WTC11 (cell line): ENCODE measurements around the gene ESX1. TPM values are rescaled to one million over a fixed set of nuclear protein-coding genes. Genes with fewer than 3 reads are reported as not detected.

Experiments
- ATAC-seq: fragments of 200-7000 bp; cut with Tn5 transposase; 2 replicates; pipeline ENCODE4 v1.10.0; 2021; ENCODE audit warnings: mild to moderate bottlenecking, moderate library complexity
- CTCF ChIA-PET: fragments of 300-600 bp; sonication (Branson Sonifier 250); formaldehyde crosslinking; loops from one replicate; lab custom pipeline; 2021; ENCODE audit warnings: antibody characterized with exemption; lab: Charles Lee
- POLR2A ChIA-PET: fragments of 350-600 bp; sonication (Branson Sonifier 250); formaldehyde crosslinking; loops from one replicate; lab custom pipeline; 2021; ENCODE audit warnings: antibody characterized with exemption; lab: Charles Lee
- DNase-seq: peaks from one replicate; pipeline ENCODE4 v3.0.0; 2021; ENCODE audit warnings: low spot score
- H3K27ac Mint-ChIP-seq: 2 replicates; pipeline ENCODE4 v1.8.0; 2021; ENCODE audit warnings: mixed read lengths
- H3K27me3 Mint-ChIP-seq: 2 replicates; pipeline ENCODE4 v1.8.0; 2021; ENCODE audit warnings: low read depth, mild to moderate bottlenecking, moderate library complexity, mixed read lengths
- H3K36me3 Mint-ChIP-seq: 2 replicates; pipeline ENCODE4 v1.8.0; 2021; ENCODE audit warnings: mixed read lengths
- H3K4me1 Mint-ChIP-seq: 2 replicates; pipeline ENCODE4 v1.8.0; 2022; ENCODE audit warnings: mixed read lengths
- H3K4me3 Mint-ChIP-seq: 2 replicates; pipeline ENCODE4 v1.8.0; 2021; ENCODE audit warnings: mild to moderate bottlenecking, moderate library complexity, mixed read lengths
- H3K9me3 Mint-ChIP-seq: 2 replicates; pipeline ENCODE4 v1.8.0; 2021; ENCODE audit warnings: mixed read lengths
- EMX1 ChIP-seq: fragments of 250-450 bp; sonication (Bioruptor Pico); IDR thresholded peaks from 2 replicates; pipeline ENCODE4 v1.8.0; 2021; ENCODE audit warnings: mild to moderate bottlenecking
- IRF2 ChIP-seq: sonication (generic); formaldehyde crosslinking; IDR thresholded peaks from 2 replicates; pipeline ENCODE4 v1.8.0; 2022; ENCODE audit warnings: low read depth, missing genetic modification reagents, borderline replicate concordance
- NFE2L1 ChIP-seq: sonication (generic); formaldehyde crosslinking; IDR thresholded peaks from 2 replicates; pipeline ENCODE4 v1.8.1; 2023; ENCODE audit warnings: missing genetic modification reagents
- SOX15 ChIP-seq: fragments of 250-450 bp; sonication (Bioruptor Pico); IDR thresholded peaks from 2 replicates; pipeline ENCODE4 v1.9.0; 2021; ENCODE audit warnings: mild to moderate bottlenecking
- SP1 ChIP-seq: sonication (generic); formaldehyde crosslinking; conservative IDR thresholded peaks from 2 replicates; pipeline ENCODE4 v1.8.1; 2022; ENCODE audit warnings: missing genetic modification reagents
- ZBTB21 ChIP-seq: sonication (generic); formaldehyde crosslinking; IDR thresholded peaks from 2 replicates; pipeline ENCODE4 v1.8.1; 2023; ENCODE audit warnings: mild to moderate bottlenecking, missing genetic modification reagents, borderline replicate concordance
- ZNF396 ChIP-seq: fragments of 250-450 bp; sonication (Bioruptor Pico); IDR thresholded peaks from 2 replicates; pipeline ENCODE4 v1.8.0; 2021; ENCODE audit warnings: mild to moderate bottlenecking, moderate library complexity, borderline replicate concordance
- total RNA-seq: library from RNA; stranded (reverse); gene quantifications from 3 replicates; pipeline ENCODE4 v1.2.3, GENCODE V29; 2021
- TF ChIP-seq, protein P1 (sequence below): sonication (generic); formaldehyde crosslinking; IDR thresholded peaks from 2 replicates; pipeline ENCODE4 v1.8.0; 2023; ENCODE audit warnings: mild to moderate bottlenecking, missing genetic modification reagents
- TF ChIP-seq, protein P2 (sequence below): sonication (generic); formaldehyde crosslinking; IDR thresholded peaks from 2 replicates; pipeline ENCODE4 v1.8.1; 2022; ENCODE audit warnings: low read depth, mild to moderate bottlenecking, moderate library complexity, missing genetic modification reagents, borderline replicate concordance
- TF ChIP-seq, protein P3 (sequence below): sonication (generic); formaldehyde crosslinking; IDR thresholded peaks from 2 replicates; pipeline ENCODE4 v1.8.1; 2023; ENCODE audit warnings: mild to moderate bottlenecking, missing genetic modification reagents, moderate library complexity
- TF ChIP-seq, protein P4 (sequence below): sonication (generic); formaldehyde crosslinking; IDR thresholded peaks from 2 replicates; pipeline ENCODE4 v1.8.0; 2022; ENCODE audit warnings: missing genetic modification reagents
- TF ChIP-seq, protein P5 (sequence below): sonication (generic); formaldehyde crosslinking; IDR thresholded peaks from 2 replicates; pipeline ENCODE4 v1.8.0; 2023; ENCODE audit warnings: missing genetic modification reagents, mild to moderate bottlenecking, borderline replicate concordance
- TF ChIP-seq, protein P6 (sequence below): sonication (generic); formaldehyde crosslinking; IDR thresholded peaks from 2 replicates; pipeline ENCODE4 v1.8.1; 2023; ENCODE audit warnings: mild to moderate bottlenecking, missing genetic modification reagents
- TF ChIP-seq, protein P7 (sequence below): sonication (generic); formaldehyde crosslinking; IDR thresholded peaks from 2 replicates; pipeline ENCODE4 v1.8.0; 2022; ENCODE audit warnings: mild to moderate bottlenecking, missing genetic modification reagents
- TF ChIP-seq, protein P8 (sequence below): sonication (generic); formaldehyde crosslinking; IDR thresholded peaks from 2 replicates; pipeline ENCODE4 v1.8.0; 2023; ENCODE audit warnings: missing genetic modification reagents
- TF ChIP-seq, protein P9 (sequence below): sonication (generic); formaldehyde crosslinking; conservative IDR thresholded peaks from 2 replicates; pipeline ENCODE4 v1.8.1; 2022; ENCODE audit warnings: mild to moderate bottlenecking, missing genetic modification reagents
- TF ChIP-seq, protein P10 (sequence below): sonication (generic); formaldehyde crosslinking; IDR thresholded peaks from 2 replicates; pipeline ENCODE4 v1.8.1; 2022; ENCODE audit warnings: mild to moderate bottlenecking, moderate library complexity, missing genetic modification reagents

Gene ESX1
- total RNA-seq, 1 experiment from 2014 or later = not detected

DNA sequence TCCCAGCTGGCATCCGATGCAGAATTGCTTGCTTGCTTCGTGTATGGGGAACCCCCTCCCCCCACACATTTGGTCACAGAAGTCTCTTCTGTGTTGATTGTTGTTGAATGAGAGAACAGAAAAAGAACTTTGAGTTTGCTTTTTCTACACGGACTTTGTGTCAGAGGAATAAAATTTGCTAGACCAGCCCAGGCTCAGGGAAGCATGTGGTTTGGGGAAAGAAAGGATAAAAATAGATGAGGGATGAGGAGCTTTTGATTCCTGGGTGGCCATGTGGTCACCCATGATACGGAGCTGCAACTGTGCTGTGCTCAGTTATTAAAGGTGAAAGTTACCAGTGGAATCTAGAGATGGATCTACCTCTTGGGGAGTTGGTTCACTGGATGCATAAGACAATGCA, 34.2 kb upstream of the ESX1 start:
- TF ChIP-seq, protein P1, sequence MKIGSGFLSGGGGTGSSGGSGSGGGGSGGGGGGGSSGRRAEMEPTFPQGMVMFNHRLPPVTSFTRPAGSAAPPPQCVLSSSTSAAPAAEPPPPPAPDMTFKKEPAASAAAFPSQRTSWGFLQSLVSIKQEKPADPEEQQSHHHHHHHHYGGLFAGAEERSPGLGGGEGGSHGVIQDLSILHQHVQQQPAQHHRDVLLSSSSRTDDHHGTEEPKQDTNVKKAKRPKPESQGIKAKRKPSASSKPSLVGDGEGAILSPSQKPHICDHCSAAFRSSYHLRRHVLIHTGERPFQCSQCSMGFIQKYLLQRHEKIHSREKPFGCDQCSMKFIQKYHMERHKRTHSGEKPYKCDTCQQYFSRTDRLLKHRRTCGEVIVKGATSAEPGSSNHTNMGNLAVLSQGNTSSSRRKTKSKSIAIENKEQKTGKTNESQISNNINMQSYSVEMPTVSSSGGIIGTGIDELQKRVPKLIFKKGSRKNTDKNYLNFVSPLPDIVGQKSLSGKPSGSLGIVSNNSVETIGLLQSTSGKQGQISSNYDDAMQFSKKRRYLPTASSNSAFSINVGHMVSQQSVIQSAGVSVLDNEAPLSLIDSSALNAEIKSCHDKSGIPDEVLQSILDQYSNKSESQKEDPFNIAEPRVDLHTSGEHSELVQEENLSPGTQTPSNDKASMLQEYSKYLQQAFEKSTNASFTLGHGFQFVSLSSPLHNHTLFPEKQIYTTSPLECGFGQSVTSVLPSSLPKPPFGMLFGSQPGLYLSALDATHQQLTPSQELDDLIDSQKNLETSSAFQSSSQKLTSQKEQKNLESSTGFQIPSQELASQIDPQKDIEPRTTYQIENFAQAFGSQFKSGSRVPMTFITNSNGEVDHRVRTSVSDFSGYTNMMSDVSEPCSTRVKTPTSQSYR = no peak
- TF ChIP-seq, protein P2, sequence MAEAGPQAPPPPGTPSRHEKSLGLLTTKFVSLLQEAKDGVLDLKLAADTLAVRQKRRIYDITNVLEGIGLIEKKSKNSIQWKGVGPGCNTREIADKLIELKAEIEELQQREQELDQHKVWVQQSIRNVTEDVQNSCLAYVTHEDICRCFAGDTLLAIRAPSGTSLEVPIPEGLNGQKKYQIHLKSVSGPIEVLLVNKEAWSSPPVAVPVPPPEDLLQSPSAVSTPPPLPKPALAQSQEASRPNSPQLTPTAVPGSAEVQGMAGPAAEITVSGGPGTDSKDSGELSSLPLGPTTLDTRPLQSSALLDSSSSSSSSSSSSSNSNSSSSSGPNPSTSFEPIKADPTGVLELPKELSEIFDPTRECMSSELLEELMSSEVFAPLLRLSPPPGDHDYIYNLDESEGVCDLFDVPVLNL (CRISPR knock-in tag) = no peak
- TF ChIP-seq, protein P3, sequence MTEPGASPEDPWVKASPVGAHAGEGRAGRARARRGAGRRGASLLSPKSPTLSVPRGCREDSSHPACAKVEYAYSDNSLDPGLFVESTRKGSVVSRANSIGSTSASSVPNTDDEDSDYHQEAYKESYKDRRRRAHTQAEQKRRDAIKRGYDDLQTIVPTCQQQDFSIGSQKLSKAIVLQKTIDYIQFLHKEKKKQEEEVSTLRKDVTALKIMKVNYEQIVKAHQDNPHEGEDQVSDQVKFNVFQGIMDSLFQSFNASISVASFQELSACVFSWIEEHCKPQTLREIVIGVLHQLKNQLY (CRISPR knock-in tag) = no peak
- TF ChIP-seq, protein P4, sequence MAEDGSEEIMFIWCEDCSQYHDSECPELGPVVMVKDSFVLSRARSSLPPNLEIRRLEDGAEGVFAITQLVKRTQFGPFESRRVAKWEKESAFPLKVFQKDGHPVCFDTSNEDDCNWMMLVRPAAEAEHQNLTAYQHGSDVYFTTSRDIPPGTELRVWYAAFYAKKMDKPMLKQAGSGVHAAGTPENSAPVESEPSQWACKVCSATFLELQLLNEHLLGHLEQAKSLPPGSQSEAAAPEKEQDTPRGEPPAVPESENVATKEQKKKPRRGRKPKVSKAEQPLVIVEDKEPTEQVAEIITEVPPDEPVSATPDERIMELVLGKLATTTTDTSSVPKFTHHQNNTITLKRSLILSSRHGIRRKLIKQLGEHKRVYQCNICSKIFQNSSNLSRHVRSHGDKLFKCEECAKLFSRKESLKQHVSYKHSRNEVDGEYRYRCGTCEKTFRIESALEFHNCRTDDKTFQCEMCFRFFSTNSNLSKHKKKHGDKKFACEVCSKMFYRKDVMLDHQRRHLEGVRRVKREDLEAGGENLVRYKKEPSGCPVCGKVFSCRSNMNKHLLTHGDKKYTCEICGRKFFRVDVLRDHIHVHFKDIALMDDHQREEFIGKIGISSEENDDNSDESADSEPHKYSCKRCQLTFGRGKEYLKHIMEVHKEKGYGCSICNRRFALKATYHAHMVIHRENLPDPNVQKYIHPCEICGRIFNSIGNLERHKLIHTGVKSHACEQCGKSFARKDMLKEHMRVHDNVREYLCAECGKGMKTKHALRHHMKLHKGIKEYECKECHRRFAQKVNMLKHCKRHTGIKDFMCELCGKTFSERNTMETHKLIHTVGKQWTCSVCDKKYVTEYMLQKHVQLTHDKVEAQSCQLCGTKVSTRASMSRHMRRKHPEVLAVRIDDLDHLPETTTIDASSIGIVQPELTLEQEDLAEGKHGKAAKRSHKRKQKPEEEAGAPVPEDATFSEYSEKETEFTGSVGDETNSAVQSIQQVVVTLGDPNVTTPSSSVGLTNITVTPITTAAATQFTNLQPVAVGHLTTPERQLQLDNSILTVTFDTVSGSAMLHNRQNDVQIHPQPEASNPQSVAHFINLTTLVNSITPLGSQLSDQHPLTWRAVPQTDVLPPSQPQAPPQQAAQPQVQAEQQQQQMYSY (CRISPR knock-in tag) = no peak
- TF ChIP-seq ZBTB21 (CRISPR knock-in tag) (no peak), SP1 (no peak), EMX1 (no peak), SOX15 (CRISPR knock-in tag) (no peak), ZNF396 (CRISPR knock-in tag) (no peak), NFE2L1 (CRISPR knock-in tag) (no peak), IRF2 (CRISPR knock-in tag) (no peak)
- TF ChIP-seq, protein P5, sequence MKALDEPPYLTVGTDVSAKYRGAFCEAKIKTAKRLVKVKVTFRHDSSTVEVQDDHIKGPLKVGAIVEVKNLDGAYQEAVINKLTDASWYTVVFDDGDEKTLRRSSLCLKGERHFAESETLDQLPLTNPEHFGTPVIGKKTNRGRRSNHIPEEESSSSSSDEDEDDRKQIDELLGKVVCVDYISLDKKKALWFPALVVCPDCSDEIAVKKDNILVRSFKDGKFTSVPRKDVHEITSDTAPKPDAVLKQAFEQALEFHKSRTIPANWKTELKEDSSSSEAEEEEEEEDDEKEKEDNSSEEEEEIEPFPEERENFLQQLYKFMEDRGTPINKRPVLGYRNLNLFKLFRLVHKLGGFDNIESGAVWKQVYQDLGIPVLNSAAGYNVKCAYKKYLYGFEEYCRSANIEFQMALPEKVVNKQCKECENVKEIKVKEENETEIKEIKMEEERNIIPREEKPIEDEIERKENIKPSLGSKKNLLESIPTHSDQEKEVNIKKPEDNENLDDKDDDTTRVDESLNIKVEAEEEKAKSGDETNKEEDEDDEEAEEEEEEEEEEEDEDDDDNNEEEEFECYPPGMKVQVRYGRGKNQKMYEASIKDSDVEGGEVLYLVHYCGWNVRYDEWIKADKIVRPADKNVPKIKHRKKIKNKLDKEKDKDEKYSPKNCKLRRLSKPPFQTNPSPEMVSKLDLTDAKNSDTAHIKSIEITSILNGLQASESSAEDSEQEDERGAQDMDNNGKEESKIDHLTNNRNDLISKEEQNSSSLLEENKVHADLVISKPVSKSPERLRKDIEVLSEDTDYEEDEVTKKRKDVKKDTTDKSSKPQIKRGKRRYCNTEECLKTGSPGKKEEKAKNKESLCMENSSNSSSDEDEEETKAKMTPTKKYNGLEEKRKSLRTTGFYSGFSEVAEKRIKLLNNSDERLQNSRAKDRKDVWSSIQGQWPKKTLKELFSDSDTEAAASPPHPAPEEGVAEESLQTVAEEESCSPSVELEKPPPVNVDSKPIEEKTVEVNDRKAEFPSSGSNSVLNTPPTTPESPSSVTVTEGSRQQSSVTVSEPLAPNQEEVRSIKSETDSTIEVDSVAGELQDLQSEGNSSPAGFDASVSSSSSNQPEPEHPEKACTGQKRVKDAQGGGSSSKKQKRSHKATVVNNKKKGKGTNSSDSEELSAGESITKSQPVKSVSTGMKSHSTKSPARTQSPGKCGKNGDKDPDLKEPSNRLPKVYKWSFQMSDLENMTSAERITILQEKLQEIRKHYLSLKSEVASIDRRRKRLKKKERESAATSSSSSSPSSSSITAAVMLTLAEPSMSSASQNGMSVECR (CRISPR knock-in tag) = no peak
- TF ChIP-seq, protein P6, sequence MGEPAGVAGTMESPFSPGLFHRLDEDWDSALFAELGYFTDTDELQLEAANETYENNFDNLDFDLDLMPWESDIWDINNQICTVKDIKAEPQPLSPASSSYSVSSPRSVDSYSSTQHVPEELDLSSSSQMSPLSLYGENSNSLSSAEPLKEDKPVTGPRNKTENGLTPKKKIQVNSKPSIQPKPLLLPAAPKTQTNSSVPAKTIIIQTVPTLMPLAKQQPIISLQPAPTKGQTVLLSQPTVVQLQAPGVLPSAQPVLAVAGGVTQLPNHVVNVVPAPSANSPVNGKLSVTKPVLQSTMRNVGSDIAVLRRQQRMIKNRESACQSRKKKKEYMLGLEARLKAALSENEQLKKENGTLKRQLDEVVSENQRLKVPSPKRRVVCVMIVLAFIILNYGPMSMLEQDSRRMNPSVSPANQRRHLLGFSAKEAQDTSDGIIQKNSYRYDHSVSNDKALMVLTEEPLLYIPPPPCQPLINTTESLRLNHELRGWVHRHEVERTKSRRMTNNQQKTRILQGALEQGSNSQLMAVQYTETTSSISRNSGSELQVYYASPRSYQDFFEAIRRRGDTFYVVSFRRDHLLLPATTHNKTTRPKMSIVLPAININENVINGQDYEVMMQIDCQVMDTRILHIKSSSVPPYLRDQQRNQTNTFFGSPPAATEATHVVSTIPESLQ (CRISPR knock-in tag) = no peak
- TF ChIP-seq, protein P7, sequence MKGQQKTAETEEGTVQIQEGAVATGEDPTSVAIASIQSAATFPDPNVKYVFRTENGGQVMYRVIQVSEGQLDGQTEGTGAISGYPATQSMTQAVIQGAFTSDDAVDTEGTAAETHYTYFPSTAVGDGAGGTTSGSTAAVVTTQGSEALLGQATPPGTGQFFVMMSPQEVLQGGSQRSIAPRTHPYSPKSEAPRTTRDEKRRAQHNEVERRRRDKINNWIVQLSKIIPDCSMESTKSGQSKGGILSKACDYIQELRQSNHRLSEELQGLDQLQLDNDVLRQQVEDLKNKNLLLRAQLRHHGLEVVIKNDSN (CRISPR knock-in tag) = no peak
- TF ChIP-seq, protein P8, sequence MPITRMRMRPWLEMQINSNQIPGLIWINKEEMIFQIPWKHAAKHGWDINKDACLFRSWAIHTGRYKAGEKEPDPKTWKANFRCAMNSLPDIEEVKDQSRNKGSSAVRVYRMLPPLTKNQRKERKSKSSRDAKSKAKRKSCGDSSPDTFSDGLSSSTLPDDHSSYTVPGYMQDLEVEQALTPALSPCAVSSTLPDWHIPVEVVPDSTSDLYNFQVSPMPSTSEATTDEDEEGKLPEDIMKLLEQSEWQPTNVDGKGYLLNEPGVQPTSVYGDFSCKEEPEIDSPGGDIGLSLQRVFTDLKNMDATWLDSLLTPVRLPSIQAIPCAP (CRISPR knock-in tag) = no peak
- TF ChIP-seq, protein P9, sequence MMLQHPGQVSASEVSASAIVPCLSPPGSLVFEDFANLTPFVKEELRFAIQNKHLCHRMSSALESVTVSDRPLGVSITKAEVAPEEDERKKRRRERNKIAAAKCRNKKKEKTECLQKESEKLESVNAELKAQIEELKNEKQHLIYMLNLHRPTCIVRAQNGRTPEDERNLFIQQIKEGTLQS (CRISPR knock-in tag) = no peak
- TF ChIP-seq, protein P10, sequence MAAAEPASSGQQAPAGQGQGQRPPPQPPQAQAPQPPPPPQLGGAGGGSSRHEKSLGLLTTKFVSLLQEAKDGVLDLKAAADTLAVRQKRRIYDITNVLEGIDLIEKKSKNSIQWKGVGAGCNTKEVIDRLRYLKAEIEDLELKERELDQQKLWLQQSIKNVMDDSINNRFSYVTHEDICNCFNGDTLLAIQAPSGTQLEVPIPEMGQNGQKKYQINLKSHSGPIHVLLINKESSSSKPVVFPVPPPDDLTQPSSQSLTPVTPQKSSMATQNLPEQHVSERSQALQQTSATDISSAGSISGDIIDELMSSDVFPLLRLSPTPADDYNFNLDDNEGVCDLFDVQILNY = no peak
- TF ChIP-seq, all 79 proteins: peak for 0
- ChIA-PET POLR2A (no interaction called here), CTCF (interaction anchor here (0.9 kb wide), 1 partner anchor 19 kb away, joined by 3 read pairs; no protein-coding TSS in a partner anchor)
- peak overlapping the region; percentile 52 for H3K4me3 Mint-ChIP-seq
- H3K4me1 Mint-ChIP-seq = peaks cover 81% of the 10 kb centered on the region
- ATAC-seq (no peak), DNase-seq (no peak)
- H3K27me3 Mint-ChIP-seq = no peaks in the 10 kb centered on the region; the same call in 1 of the 2 replicates
- H3K36me3 Mint-ChIP-seq = no peaks in the 10 kb centered on the region
- H3K27ac Mint-ChIP-seq = peak overlapping the region; percentile 82
- no peaks in the 10 kb centered on the region for H3K9me3 Mint-ChIP-seq
